ENCODE measurements around the gene IL1RAPL2.

IL1RAPL2 gene

DNA sequence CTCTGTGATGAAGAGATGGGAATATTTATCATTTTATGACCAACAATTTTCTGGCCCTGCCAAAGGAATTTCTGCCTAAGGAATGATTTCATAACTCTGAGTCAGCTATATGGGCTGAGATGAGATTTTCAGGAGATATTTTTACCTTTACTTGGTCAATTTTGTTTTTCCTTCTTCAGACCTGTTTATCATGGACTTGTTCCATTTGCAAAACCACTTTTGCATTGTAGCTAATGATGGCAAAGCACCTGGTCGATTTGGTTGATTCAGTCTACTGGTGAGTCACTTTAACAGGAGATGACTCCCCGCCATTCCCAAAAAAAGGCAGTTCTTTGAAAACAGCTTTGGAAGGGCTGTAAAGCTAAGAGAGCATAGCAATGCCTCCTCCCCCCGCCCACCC is 601.2 kb downstream of the IL1RAPL2 start (continued):
- TF ChIP-seq, protein P1, sequence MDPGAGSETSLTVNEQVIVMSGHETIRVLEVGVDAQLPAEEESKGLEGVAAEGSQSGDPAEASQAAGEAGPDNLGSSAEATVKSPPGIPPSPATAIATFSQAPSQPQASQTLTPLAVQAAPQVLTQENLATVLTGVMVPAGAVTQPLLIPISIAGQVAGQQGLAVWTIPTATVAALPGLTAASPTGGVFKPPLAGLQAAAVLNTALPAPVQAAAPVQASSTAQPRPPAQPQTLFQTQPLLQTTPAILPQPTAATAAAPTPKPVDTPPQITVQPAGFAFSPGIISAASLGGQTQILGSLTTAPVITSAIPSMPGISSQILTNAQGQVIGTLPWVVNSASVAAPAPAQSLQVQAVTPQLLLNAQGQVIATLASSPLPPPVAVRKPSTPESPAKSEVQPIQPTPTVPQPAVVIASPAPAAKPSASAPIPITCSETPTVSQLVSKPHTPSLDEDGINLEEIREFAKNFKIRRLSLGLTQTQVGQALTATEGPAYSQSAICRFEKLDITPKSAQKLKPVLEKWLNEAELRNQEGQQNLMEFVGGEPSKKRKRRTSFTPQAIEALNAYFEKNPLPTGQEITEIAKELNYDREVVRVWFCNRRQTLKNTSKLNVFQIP (CRISPR knock-in tag; IDR thresholded peaks at IDR 0.05; ENCODE audit: borderline replicate concordance, low read depth) = no peak
- TF ChIP-seq ZNF565 (CRISPR knock-in tag; conservative IDR thresholded peaks at IDR 0.05; ENCODE audit: low read depth) (no peak), BACH2 (CRISPR knock-in tag; IDR thresholded peaks at IDR 0.05; ENCODE audit: borderline replicate concordance) (no peak)
- TF ChIP-seq, protein P2, sequence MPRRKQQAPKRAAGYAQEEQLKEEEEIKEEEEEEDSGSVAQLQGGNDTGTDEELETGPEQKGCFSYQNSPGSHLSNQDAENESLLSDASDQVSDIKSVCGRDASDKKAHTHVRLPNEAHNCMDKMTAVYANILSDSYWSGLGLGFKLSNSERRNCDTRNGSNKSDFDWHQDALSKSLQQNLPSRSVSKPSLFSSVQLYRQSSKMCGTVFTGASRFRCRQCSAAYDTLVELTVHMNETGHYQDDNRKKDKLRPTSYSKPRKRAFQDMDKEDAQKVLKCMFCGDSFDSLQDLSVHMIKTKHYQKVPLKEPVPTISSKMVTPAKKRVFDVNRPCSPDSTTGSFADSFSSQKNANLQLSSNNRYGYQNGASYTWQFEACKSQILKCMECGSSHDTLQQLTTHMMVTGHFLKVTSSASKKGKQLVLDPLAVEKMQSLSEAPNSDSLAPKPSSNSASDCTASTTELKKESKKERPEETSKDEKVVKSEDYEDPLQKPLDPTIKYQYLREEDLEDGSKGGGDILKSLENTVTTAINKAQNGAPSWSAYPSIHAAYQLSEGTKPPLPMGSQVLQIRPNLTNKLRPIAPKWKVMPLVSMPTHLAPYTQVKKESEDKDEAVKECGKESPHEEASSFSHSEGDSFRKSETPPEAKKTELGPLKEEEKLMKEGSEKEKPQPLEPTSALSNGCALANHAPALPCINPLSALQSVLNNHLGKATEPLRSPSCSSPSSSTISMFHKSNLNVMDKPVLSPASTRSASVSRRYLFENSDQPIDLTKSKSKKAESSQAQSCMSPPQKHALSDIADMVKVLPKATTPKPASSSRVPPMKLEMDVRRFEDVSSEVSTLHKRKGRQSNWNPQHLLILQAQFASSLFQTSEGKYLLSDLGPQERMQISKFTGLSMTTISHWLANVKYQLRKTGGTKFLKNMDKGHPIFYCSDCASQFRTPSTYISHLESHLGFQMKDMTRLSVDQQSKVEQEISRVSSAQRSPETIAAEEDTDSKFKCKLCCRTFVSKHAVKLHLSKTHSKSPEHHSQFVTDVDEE (CRISPR knock-in tag; IDR thresholded peaks at IDR 0.05) = no peak

DNA sequence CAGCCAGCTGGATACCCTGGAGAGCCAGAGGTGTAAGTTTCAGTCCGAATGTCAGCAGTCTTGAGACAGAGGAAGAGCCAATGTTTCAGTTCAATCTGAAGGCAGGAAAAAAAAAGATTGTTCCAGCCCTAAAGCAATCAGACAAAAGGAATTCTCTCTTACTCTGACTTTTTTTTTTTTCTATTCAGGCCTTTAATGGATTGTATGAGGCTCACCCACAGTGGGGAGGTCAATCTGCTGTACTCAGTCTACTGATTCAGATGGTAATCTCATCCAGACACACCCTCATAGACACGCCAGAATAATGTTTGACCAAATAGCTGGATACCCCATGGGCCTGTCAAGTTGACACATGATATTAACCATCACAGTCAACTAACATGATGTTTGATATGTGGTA is 602.6 kb downstream of the IL1RAPL2 start:
- no peak for ATAC-seq
- TF ChIP-seq RARB (CRISPR knock-in tag; IDR thresholded peaks at IDR 0.05) (no peak), ESRRG (CRISPR knock-in tag; IDR thresholded peaks at IDR 0.05) (no peak), ZNF70 (CRISPR knock-in tag; IDR thresholded peaks at IDR 0.05) (no peak), TOX (CRISPR knock-in tag; IDR thresholded peaks at IDR 0.05; ENCODE audit: borderline replicate concordance) (no peak), ARNTL (CRISPR knock-in tag; IDR thresholded peaks at IDR 0.05; ENCODE audit: borderline replicate concordance, low read depth) (no peak), BACH2 (CRISPR knock-in tag; IDR thresholded peaks at IDR 0.05; ENCODE audit: borderline replicate concordance) (no peak), ZNF8 (CRISPR knock-in tag; IDR thresholded peaks at IDR 0.05) (no peak), ZFP3 (CRISPR knock-in tag; IDR thresholded peaks at IDR 0.05) (no peak), ZNF565 (CRISPR knock-in tag; conservative IDR thresholded peaks at IDR 0.05; ENCODE audit: low read depth) (no peak), ZFP30 (CRISPR knock-in tag; IDR thresholded peaks at IDR 0.05) (no peak)
- TF ChIP-seq, protein P3, sequence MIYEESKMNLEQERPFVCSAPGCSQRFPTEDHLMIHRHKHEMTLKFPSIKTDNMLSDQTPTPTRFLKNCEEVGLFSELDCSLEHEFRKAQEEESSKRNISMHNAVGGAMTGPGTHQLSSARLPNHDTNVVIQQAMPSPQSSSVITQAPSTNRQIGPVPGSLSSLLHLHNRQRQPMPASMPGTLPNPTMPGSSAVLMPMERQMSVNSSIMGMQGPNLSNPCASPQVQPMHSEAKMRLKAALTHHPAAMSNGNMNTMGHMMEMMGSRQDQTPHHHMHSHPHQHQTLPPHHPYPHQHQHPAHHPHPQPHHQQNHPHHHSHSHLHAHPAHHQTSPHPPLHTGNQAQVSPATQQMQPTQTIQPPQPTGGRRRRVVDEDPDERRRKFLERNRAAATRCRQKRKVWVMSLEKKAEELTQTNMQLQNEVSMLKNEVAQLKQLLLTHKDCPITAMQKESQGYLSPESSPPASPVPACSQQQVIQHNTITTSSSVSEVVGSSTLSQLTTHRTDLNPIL (CRISPR knock-in tag; IDR thresholded peaks at IDR 0.05; ENCODE audit: low read depth) = no peak
- TF ChIP-seq, protein P4, sequence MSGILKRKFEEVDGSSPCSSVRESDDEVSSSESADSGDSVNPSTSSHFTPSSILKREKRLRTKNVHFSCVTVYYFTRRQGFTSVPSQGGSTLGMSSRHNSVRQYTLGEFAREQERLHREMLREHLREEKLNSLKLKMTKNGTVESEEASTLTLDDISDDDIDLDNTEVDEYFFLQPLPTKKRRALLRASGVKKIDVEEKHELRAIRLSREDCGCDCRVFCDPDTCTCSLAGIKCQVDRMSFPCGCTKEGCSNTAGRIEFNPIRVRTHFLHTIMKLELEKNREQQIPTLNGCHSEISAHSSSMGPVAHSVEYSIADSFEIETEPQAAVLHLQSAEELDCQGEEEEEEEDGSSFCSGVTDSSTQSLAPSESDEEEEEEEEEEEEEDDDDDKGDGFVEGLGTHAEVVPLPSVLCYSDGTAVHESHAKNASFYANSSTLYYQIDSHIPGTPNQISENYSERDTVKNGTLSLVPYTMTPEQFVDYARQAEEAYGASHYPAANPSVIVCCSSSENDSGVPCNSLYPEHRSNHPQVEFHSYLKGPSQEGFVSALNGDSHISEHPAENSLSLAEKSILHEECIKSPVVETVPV (CRISPR knock-in tag; IDR thresholded peaks at IDR 0.05) = no peak
- TF ChIP-seq, protein P2 (CRISPR knock-in tag; IDR thresholded peaks at IDR 0.05) = no peak

DNA sequence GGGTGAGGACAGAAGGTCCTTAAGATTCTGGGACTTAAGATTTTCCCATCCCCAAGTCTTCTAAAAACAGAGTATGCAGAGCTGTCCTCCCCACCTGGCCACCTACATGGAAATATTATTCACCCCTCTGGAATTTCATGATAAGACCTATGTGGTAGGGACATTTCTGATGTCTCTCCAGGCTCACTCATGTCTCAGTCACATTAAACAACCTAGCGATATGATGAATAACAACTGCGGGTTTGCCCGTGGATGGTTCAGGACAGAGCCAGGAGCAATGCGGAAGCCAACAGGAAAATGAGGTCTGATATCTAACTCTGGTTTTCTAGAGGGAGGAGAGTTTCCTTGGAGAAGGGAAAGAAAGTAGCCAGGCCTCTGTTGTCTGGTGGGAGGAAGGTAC is 607.1 kb downstream of the IL1RAPL2 start:
- ATAC-seq = no peak
- TF ChIP-seq, protein P1 (CRISPR knock-in tag; IDR thresholded peaks at IDR 0.05; ENCODE audit: borderline replicate concordance, low read depth) = no peak
- no peak for TF ChIP-seq RARB (CRISPR knock-in tag; IDR thresholded peaks at IDR 0.05)
- TF ChIP-seq ISL1 (CRISPR knock-in tag; IDR thresholded peaks at IDR 0.05) = no peak
- TF ChIP-seq, protein P4 (CRISPR knock-in tag; IDR thresholded peaks at IDR 0.05) = no peak
- TF ChIP-seq SNAI2 (CRISPR knock-in tag; IDR thresholded peaks at IDR 0.05) = no peak
- no peak for TF ChIP-seq GLIS3 (CRISPR knock-in tag; IDR thresholded peaks at IDR 0.05)
- TF ChIP-seq ZNF8 (CRISPR knock-in tag; IDR thresholded peaks at IDR 0.05) = no peak
- TF ChIP-seq ZNF565 (CRISPR knock-in tag; conservative IDR thresholded peaks at IDR 0.05; ENCODE audit: low read depth) = no peak
- TF ChIP-seq, protein P5, sequence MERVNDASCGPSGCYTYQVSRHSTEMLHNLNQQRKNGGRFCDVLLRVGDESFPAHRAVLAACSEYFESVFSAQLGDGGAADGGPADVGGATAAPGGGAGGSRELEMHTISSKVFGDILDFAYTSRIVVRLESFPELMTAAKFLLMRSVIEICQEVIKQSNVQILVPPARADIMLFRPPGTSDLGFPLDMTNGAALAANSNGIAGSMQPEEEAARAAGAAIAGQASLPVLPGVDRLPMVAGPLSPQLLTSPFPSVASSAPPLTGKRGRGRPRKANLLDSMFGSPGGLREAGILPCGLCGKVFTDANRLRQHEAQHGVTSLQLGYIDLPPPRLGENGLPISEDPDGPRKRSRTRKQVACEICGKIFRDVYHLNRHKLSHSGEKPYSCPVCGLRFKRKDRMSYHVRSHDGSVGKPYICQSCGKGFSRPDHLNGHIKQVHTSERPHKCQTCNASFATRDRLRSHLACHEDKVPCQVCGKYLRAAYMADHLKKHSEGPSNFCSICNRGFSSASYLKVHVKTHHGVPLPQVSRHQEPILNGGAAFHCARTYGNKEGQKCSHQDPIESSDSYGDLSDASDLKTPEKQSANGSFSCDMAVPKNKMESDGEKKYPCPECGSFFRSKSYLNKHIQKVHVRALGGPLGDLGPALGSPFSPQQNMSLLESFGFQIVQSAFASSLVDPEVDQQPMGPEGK (CRISPR knock-in tag; IDR thresholded peaks at IDR 0.05; ENCODE audit: borderline replicate concordance) = no peak
- no peak for TF ChIP-seq ARNTL (CRISPR knock-in tag; IDR thresholded peaks at IDR 0.05; ENCODE audit: borderline replicate concordance, low read depth)
- TF ChIP-seq ZFP30 (CRISPR knock-in tag; IDR thresholded peaks at IDR 0.05) = no peak
- TF ChIP-seq BACH2 (CRISPR knock-in tag; IDR thresholded peaks at IDR 0.05; ENCODE audit: borderline replicate concordance) = no peak
- TF ChIP-seq ZFP3 (CRISPR knock-in tag; IDR thresholded peaks at IDR 0.05) = no peak
